GM21423 (cell line): ENCODE measurements around the gene TCAP.

Experiments
- ATAC-seq: cut with Tn5 transposase; IDR thresholded peaks from one replicate; pipeline ENCODE4 v1.9.1; 2021; ENCODE audit warnings: mild to moderate bottlenecking, moderate library complexity; ENCODE audit not compliant: unreplicated experiment

The TCAP gene

GRCh38 chr17:39628655-39629493 lies 36.3 kb upstream of the TCAP start:
- no peak for ATAC-seq

- ATAC-seq: no peak
Observed at GRCh38 chr17:39629494-39629880, 35.7 kb upstream of the TCAP start.

- ATAC-seq: no peak
Observed at GRCh38 chr17:39629898-39630297, 35.3 kb upstream of the TCAP start.

GRCh38 chr17:39631403-39631802 lies 33.7 kb upstream of the TCAP start:
- ATAC-seq: no peak

GRCh38 chr17:39632153-39632941 lies 32.8 kb upstream of the TCAP start:
- ATAC-seq: no peak

- ATAC-seq: no peak
Observed at GRCh38 chr17:39633570-39634183, 31.5 kb upstream of the TCAP start.

- ATAC-seq: no peak
Observed at GRCh38 chr17:39634384-39634871, 30.7 kb upstream of the TCAP start.

GRCh38 chr17:39635614-39636176 lies 29.5 kb upstream of the TCAP start:
- ATAC-seq: no peak

- peak; percentile 7 for ATAC-seq
Observed at GRCh38 chr17:39636587-39636926, 28.6 kb upstream of the TCAP start.

GRCh38 chr17:39636927-39637736 lies 28.0 kb upstream of the TCAP start, which contains the start of gene STARD3:
TSS of gene STARD3 (plus strand) at chr17:39637144. CDS start at chr17:39653532, 16,388 bp downstream.
- peak; percentile 68 for ATAC-seq

GRCh38 chr17:39638317-39638716 lies 26.8 kb upstream of the TCAP start:
- no peak for ATAC-seq

- ATAC-seq: no peak
Observed at GRCh38 chr17:39639043-39639442, 26.1 kb upstream of the TCAP start.

GRCh38 chr17:39639566-39640458 lies 25.3 kb upstream of the TCAP start:
- ATAC-seq: no peak

GRCh38 chr17:39640591-39641031 lies 24.5 kb upstream of the TCAP start:
- no peak for ATAC-seq

GRCh38 chr17:39641097-39641496 lies 24.1 kb upstream of the TCAP start:
- ATAC-seq: no peak

GRCh38 chr17:39641883-39642282 lies 23.3 kb upstream of the TCAP start:
- no peak for ATAC-seq

- ATAC-seq: no peak
Observed at GRCh38 chr17:39642291-39643074, 22.7 kb upstream of the TCAP start.

- no peak for ATAC-seq
Observed at GRCh38 chr17:39643271-39643670, 21.9 kb upstream of the TCAP start.
